Mucosa of rectum (tissue), 2 donors: Measurements from ENCODE around the gene MYRFL.

ENCODE experiments used
- H3K27ac ChIP-seq, 2 donors: one replicate each; pipeline ENCODE4 v1.7.0; 2013; ENCODE audit warnings: inconsistent platforms in 2 of 2, low read depth in 2 of 2, low read length in 2 of 2
- H3K27me3 ChIP-seq, 2 donors: one replicate each; pipeline ENCODE4 v1.7.0; 2013; ENCODE audit warnings: low read length in 2 of 2; ENCODE audit not compliant: control insufficient read depth in 2 of 2, insufficient read depth in 2 of 2
- H3K36me3 ChIP-seq, 2 donors: one replicate each; pipeline ENCODE4 v1.7.0; 2013; ENCODE audit warnings: low read length in 2 of 2; ENCODE audit not compliant: control insufficient read depth in 2 of 2, insufficient read depth in 2 of 2
- H3K4me1 ChIP-seq, 2 donors: one replicate each; pipeline ENCODE4 v1.7.0; 2013; ENCODE audit warnings: low read length in 2 of 2, mild to moderate bottlenecking in 1 of 2; ENCODE audit not compliant: control insufficient read depth in 2 of 2, insufficient read depth in 2 of 2
- H3K4me3 ChIP-seq, 2 donors: one replicate each; pipeline ENCODE4 v1.7.0; 2013; ENCODE audit warnings: low read length in 2 of 2
- H3K9ac ChIP-seq, 2 donors: one replicate each; pipeline ENCODE4 v1.7.0; 2013; ENCODE audit warnings: low read length in 2 of 2, low read depth in 1 of 2, mild to moderate bottlenecking in 1 of 2
- H3K9me3 ChIP-seq, 2 donors: one replicate each; pipeline ENCODE4 v1.7.0; 2013; ENCODE audit warnings: low read length in 2 of 2; ENCODE audit not compliant: control insufficient read depth in 2 of 2
- donor health status: healthy.
- donor health status: Normal muscosa, but diverticular disease.

The MYRFL gene

GRCh38 chr12:69922999-69923398 lies 98.0 kb downstream of the MYRFL start:
- peaks cover 3 to 14% of the 10 kb centered on the region in 2 donors for H3K4me1 ChIP-seq
- H3K4me3 ChIP-seq = no peak overlapping the region
- no peaks in the 10 kb centered on the region for H3K9me3 ChIP-seq
- no peak overlapping the region for H3K9ac ChIP-seq
- no peak overlapping the region for H3K27ac ChIP-seq
- no peaks in the 10 kb centered on the region for H3K36me3 ChIP-seq
- no peaks in the 10 kb centered on the region for H3K27me3 ChIP-seq

- Histone ChIP-seq H3K4me3 (no peak overlapping the region), H3K9me3 (no peaks in the 10 kb centered on the region), H3K36me3 (no peaks in the 10 kb centered on the region), H3K4me1 (peaks cover 0 to 1% of the 10 kb centered on the region in 2 donors), H3K27me3 (no peaks in the 10 kb centered on the region), H3K27ac (no peak overlapping the region), H3K9ac (no peak overlapping the region)
Observed at GRCh38 chr12:69925291-69925690, 100.3 kb downstream of the MYRFL start.

GRCh38 chr12:69927164-69927563 lies 102.1 kb downstream of the MYRFL start:
- Histone ChIP-seq H3K4me3 (no peak overlapping the region), H3K9ac (no peak overlapping the region), H3K27me3 (no peaks in the 10 kb centered on the region), H3K9me3 (no peaks in the 10 kb centered on the region), H3K4me1 (no peaks in the 10 kb centered on the region), H3K27ac (no peak overlapping the region), H3K36me3 (no peaks in the 10 kb centered on the region)

DNA sequence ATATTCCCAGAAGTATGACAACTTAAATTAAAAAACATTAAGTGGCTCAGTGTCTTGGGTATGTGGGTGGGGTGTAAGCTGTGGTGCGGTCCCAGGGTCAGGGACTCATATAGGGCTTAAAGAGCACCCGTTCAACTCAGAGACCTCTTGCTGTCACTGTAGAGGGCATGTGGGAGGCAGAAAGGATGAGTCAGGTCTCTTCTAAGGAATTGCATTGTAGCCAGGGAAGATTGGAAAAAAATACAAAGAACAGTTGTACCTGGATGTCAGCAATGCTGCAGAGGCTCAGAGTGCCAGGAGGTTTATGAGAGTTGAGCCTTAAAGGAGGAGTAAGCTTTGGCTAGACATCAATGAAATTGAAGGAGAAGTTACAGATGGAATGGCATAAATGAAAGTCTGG lies 104.1 kb downstream of the MYRFL start:
- Histone ChIP-seq H3K27ac (no peak overlapping the region), H3K36me3 (no peaks in the 10 kb centered on the region), H3K9ac (no peak overlapping the region), H3K4me1 (no peaks in the 10 kb centered on the region), H3K27me3 (no peaks in the 10 kb centered on the region), H3K9me3 (no peaks in the 10 kb centered on the region), H3K4me3 (no peak overlapping the region)

GRCh38 chr12:69929531-69929930 lies 104.5 kb downstream of the MYRFL start:
- Histone ChIP-seq H3K4me3 (no peak overlapping the region), H3K9ac (no peak overlapping the region), H3K36me3 (no peaks in the 10 kb centered on the region), H3K27me3 (no peaks in the 10 kb centered on the region), H3K27ac (no peak overlapping the region), H3K9me3 (no peaks in the 10 kb centered on the region), H3K4me1 (no peaks in the 10 kb centered on the region)

DNA sequence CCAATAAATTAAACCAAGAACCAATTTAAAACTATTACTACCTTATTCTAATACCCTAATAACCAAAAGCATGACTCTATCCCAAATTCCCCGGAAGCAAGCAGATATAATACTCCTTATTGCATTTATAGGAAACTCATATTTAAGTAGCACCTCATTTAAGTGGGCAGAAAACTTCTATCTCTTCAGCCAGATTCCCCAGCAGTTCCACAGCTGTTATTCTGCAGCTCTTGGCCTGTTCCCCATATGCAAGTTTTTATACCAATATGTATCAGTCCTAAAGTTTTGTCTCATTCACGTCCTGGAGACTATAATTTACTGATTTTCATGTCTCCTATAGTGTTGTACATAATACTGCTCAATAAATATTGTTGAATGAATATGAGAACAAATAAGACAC lies 106.5 kb downstream of the MYRFL start:
- Histone ChIP-seq H3K4me1 (no peaks in the 10 kb centered on the region), H3K9me3 (no peaks in the 10 kb centered on the region), H3K36me3 (no peaks in the 10 kb centered on the region), H3K9ac (no peak overlapping the region), H3K4me3 (no peak overlapping the region), H3K27ac (no peak overlapping the region), H3K27me3 (no peaks in the 10 kb centered on the region)

DNA sequence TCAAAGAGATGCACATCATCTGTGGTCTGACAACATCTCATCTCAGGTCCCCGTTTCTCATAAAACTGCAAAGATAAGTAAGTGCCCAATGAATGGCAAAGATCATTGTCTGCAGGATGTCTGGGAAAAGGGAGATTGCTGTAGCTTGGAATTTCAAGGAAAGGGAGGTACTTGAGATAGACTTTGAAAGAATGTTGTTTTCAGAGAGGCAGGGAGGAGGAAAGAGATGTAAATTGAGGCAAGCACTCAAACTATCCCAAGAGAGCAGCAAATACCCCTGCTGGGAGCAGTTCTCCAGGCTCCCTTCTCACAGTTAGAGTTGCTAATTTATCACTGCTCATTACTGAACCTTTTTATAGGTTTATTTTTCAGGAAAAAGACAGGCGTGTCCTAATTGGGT lies 107.1 kb downstream of the MYRFL start:
- Histone ChIP-seq H3K27ac (no peak overlapping the region), H3K9me3 (no peaks in the 10 kb centered on the region), H3K9ac (no peak overlapping the region), H3K27me3 (no peaks in the 10 kb centered on the region), H3K4me3 (no peak overlapping the region), H3K36me3 (no peaks in the 10 kb centered on the region), H3K4me1 (no peaks in the 10 kb centered on the region)

DNA sequence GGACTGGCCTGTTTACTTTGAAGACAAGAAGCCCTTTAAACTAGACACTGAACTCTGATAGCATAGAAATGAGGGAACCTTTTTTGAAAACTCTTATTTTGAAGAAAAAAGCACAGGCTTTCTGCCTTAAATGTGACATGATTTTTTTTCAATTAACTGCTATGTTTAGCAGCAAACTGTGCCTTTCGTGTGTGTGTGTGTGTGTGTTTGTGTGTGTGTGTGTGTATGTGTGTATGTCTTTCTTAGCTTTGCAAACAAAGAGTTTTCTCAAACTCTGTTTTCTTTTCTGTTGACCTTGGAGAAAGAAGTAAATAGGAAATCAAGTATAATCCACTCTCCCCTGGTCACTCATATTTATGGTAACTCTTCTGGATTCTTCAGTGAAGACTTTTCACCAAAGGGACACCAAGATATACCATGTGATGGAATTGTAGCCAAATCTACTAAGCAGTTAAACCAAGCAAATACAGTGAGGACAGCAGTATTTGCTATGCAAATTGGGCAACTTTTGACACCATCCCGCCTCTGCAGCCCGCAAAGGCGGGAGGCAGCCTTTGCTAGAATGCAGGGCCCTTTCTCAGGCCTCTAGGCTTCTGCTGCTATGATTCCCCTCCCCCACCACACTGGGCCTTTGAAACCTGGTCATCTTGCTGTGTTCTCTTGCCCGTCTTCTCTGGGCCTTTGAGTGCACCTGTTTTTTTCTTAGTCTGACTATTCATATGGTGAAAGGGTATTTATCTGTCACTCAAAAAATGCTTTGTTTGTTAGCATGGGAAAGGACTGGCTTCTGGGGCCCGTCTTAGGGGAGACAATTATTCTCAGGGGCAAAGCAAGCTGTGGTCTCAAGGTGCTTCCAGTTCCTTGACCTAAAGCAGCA lies 107.9 kb downstream of the MYRFL start:
- H3K9me3 ChIP-seq = no peaks in the 10 kb centered on the region
- no peaks in the 10 kb centered on the region for H3K27me3 ChIP-seq
- no peak overlapping the region for H3K9ac ChIP-seq
- no peaks in the 10 kb centered on the region for H3K4me1 ChIP-seq
- H3K4me3 ChIP-seq = no peak overlapping the region
- H3K27ac ChIP-seq = no peak overlapping the region
- H3K36me3 ChIP-seq = no peaks in the 10 kb centered on the region

DNA sequence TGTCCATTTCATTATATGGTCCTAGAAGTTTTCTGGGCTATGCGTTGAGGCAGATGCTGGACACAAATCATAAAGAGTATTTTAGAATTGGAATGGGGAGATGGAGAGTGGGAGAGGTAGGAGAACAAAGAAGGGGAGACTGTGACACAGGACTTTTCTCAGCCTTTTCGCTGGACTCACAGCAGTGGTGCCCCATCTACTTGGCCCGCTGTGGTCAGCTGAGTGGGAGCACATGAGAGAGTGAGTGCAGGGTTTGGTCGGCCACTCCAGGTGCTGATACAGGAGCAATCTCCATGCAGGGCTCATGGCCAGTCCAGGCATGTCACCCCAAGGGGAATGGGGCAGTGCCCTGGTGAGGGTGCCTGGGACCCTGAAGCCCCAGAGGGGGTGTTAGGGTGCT lies 109.0 kb downstream of the MYRFL start:
- H3K27ac ChIP-seq = no peak overlapping the region
- H3K27me3 ChIP-seq = no peaks in the 10 kb centered on the region
- no peaks in the 10 kb centered on the region for H3K9me3 ChIP-seq
- no peaks in the 10 kb centered on the region for H3K36me3 ChIP-seq
- no peak overlapping the region for H3K4me3 ChIP-seq
- H3K4me1 ChIP-seq = no peaks in the 10 kb centered on the region
- H3K9ac ChIP-seq = no peak overlapping the region

DNA sequence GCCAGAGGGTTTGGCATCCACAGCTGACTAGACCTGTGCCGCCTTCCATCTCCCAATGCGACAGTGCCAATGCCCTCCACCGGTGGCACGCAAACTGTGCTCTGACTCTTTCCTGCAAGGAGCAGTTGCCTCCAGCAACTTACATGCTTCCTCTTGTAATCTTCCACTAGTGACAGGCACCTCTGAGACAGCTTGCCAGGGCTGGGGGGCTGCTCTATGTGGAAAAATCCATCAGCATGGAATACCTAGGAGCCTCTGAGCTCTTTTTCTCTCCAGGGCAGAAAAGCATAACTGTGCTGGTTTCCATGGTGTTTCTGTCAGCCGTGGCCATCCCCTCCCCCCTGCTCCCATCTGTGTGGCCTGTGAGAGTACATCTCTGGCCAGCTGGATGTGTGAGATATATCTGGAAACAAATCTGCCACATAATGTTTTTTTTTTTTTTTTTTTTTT lies 110.6 kb downstream of the MYRFL start:
- Histone ChIP-seq H3K27ac (no peak overlapping the region), H3K9ac (no peak overlapping the region), H3K36me3 (no peaks in the 10 kb centered on the region), H3K27me3 (no peaks in the 10 kb centered on the region), H3K4me1 (no peaks in the 10 kb centered on the region), H3K4me3 (no peak overlapping the region), H3K9me3 (no peaks in the 10 kb centered on the region)
